Keratinocyte (primary cell): ENCODE results near the gene AFF2. TPM values are rescaled to one million over a fixed set of nuclear protein-coding genes. Genes with fewer than 3 reads are reported as not detected.

Experiments
- DNase-seq: peaks from one replicate; pipeline ENCODE4 v3.0.0-alpha.2; 2011; ENCODE audit warnings: low read depth, missing footprints, low spot score
- FAIRE-seq: peaks from 2 replicates; lab custom pipeline; 2011; peaks lifted over from hg19 to GRCh38; lab: Jason Lieb, UNC
- H2AFZ ChIP-seq: 2 replicates; pipeline ENCODE4 v1.6.0; 2012; ENCODE audit warnings: low read length, control low read depth, inconsistent platforms; ENCODE audit not compliant: control insufficient read depth
- H3K27ac ChIP-seq: 2 replicates; pipeline ENCODE4 v1.5.1; 2011; ENCODE audit warnings: low read length; ENCODE audit not compliant: control insufficient read depth, insufficient read depth
- H3K27me3 ChIP-seq: 3 replicates; pipeline ENCODE4 v1.6.0; 2011; ENCODE audit warnings: low read length; ENCODE audit not compliant: control insufficient read depth, insufficient read depth; ENCODE audit errors: extremely low read depth
- H3K36me3 ChIP-seq, 2 experiments: 2 replicates in 1 of 2; 3 replicates in 1 of 2; pipeline ENCODE4 v1.5.1; 2011; ENCODE audit warnings: low read length in 2 of 2, mild to moderate bottlenecking in 1 of 2; ENCODE audit not compliant: control insufficient read depth in 2 of 2, insufficient read depth in 2 of 2; ENCODE audit errors: extremely low read depth in 1 of 2
- H3K4me1 ChIP-seq: 3 replicates; pipeline ENCODE4 v1.5.1; 2011; ENCODE audit warnings: low read length; ENCODE audit not compliant: control insufficient read depth, insufficient read depth; ENCODE audit errors: extremely low read depth
- H3K4me2 ChIP-seq: 3 replicates; pipeline ENCODE4 v1.6.0; 2011; ENCODE audit warnings: low read depth, low read length; ENCODE audit not compliant: control insufficient read depth, insufficient read depth; ENCODE audit errors: extremely low read depth
- H3K4me3 ChIP-seq, 3 experiments: fragments of 200-600 bp in 1 of 3; sonication (generic) in 1 of 3; 2 replicates in 2 of 3; 3 replicates in 1 of 3; pipeline ENCODE4 v1.5.1; 2011 to 2016; ENCODE audit warnings: low read length in 3 of 3, mild to moderate bottlenecking in 3 of 3, control low read depth in 2 of 3, inconsistent platforms in 1 of 3, low read depth in 1 of 3, mixed read lengths in 1 of 3, mixed run types in 1 of 3, moderate library complexity in 1 of 3; ENCODE audit not compliant: control insufficient read depth in 2 of 3, insufficient read depth in 2 of 3; ENCODE audit errors: extremely low read depth in 1 of 3
- H3K79me2 ChIP-seq: 2 replicates; pipeline ENCODE4 v1.6.0; 2012; ENCODE audit warnings: low read length; ENCODE audit not compliant: control insufficient read depth, insufficient read depth
- H3K9ac ChIP-seq: 3 replicates; pipeline ENCODE4 v1.6.0; 2011; ENCODE audit warnings: low read length; ENCODE audit not compliant: control insufficient read depth, insufficient read depth; ENCODE audit errors: extremely low read depth
- H3K9me1 ChIP-seq: 3 replicates; pipeline ENCODE4 v1.6.0; 2011; ENCODE audit warnings: low read length; ENCODE audit not compliant: control insufficient read depth, insufficient read depth; ENCODE audit errors: extremely low read depth
- H3K9me3 ChIP-seq: 2 replicates; pipeline ENCODE4 v1.5.1; 2012; ENCODE audit warnings: low read depth, low read length; ENCODE audit not compliant: control insufficient read depth
- H4K20me1 ChIP-seq: 3 replicates; pipeline ENCODE4 v1.6.0; 2011; ENCODE audit warnings: low read length; ENCODE audit not compliant: control insufficient read depth, insufficient read depth; ENCODE audit errors: extremely low read depth
- EZH2 ChIP-seq: IDR thresholded peaks from one replicate; pipeline ENCODE4 v1.6.1; 2012; ENCODE audit warnings: inconsistent platforms, mild to moderate bottlenecking, low read length, moderate library complexity
- dilution Hi-C: fragments of 300-500 bp; cut with MboI; formaldehyde crosslinking; loops from one replicate; pipeline ENCODE4 v1.7.0; 2020; ENCODE audit warnings: low sequenced_read_pairs; ENCODE audit not compliant: extremely low pct_ligation_motif_present
- polyA plus RNA-seq, 5 experiments: library from polyadenylated mRNA; depleted of rRNA in 3 of 5; stranded (reverse) in 3 of 5; stranded (forward) in 1 of 5; unstranded in 1 of 5; fragments of >200 nt; gene quantifications; 1 replicate in 1 of 5; 2 replicates in 3 of 5; 3 replicates in 1 of 5; pipeline versions ENCODE4 v1.2.1 to v1.2.3, GENCODE V29; 2011 to 2012; ENCODE audit warnings: missing spikeins in 2 of 5, low read depth in 1 of 5, low replicate concordance in 1 of 5
- TF ChIP-seq, protein P1 (sequence below), 3 experiments: IDR thresholded peaks in 1 of 3; conservative IDR thresholded peaks in 1 of 3; optimal IDR thresholded peaks in 1 of 3; 2 replicates in 2 of 3; 3 replicates in 1 of 3; pipeline versions ENCODE3 to v1.5.1; 2011; ENCODE audit warnings: low read length in 3 of 3, mild to moderate bottlenecking in 3 of 3, moderate library complexity in 2 of 3, control low read depth in 1 of 3, inconsistent platforms in 1 of 3; ENCODE audit not compliant: insufficient read depth in 2 of 3; ENCODE audit errors: extremely low read depth in 1 of 3

Gene AFF2
- polyA plus RNA-seq, 1 donor (not counting 4 experiments of a cell fraction or from before 2014, with no cell fraction given) = 0.01 TPM

DNA sequence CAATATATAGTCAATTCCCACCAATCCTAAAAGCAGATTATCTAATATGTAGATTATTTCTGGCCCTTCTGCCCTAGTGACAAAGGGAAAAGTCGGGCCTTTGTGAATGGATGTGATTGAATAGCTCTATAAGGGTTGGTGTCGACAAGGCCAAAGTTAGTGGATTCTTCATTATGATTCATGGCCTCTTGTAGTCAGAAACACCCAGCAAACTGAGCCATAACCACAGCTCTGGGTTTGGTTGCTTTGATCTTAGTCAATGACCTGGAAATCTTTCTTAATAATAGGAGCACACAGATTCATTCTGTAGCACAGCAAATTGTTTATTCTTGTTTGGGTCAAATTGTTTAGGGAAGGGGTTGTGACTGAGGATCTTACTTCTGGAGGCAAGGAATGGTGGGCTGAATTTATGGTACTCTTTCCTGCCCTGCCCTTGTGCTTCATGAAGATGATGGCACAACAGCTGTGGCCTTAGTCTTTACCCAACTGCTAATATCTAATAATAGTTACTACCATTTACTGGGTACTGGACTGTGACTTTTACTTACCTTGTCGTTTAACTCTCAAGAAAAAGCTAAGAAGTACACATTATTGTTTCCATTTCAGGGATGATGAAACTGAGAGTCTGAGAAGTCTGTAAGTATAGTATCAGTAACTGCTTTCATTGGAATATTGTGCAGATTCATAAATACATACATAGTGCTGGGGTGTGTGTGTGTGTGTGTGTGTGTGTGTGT lies 74.0 kb downstream of the AFF2 start:
- no peak overlapping the region for H3K4me2 ChIP-seq
- no peak overlapping the region for H2AFZ ChIP-seq
- H3K4me1 ChIP-seq = no peaks in the 10 kb centered on the region
- no peak for DNase-seq
- no peaks in the 10 kb centered on the region for H3K36me3 ChIP-seq
- H3K27ac ChIP-seq = no peak overlapping the region
- no peaks in the 10 kb centered on the region for H3K9me3 ChIP-seq
- H3K9me1 ChIP-seq = no peaks in the 10 kb centered on the region
- FAIRE-seq = no peak
- H4K20me1 ChIP-seq = no peaks in the 10 kb centered on the region
- no peak overlapping the region for H3K4me3 ChIP-seq
- dilution Hi-C loops = no loop called here
- TF ChIP-seq, protein P1, sequence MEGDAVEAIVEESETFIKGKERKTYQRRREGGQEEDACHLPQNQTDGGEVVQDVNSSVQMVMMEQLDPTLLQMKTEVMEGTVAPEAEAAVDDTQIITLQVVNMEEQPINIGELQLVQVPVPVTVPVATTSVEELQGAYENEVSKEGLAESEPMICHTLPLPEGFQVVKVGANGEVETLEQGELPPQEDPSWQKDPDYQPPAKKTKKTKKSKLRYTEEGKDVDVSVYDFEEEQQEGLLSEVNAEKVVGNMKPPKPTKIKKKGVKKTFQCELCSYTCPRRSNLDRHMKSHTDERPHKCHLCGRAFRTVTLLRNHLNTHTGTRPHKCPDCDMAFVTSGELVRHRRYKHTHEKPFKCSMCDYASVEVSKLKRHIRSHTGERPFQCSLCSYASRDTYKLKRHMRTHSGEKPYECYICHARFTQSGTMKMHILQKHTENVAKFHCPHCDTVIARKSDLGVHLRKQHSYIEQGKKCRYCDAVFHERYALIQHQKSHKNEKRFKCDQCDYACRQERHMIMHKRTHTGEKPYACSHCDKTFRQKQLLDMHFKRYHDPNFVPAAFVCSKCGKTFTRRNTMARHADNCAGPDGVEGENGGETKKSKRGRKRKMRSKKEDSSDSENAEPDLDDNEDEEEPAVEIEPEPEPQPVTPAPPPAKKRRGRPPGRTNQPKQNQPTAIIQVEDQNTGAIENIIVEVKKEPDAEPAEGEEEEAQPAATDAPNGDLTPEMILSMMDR (optimal IDR thresholded peaks at IDR 0.05 in 1 of 3, IDR thresholded peaks at IDR 0.05 in 1 of 3, conservative IDR thresholded peaks at IDR 0.05 in 1 of 3; ENCODE audit: extremely low read depth in 1 of 3, insufficient read depth in 2 of 3, low read length in 3 of 3) = no peak
- TF ChIP-seq EZH2 = no peak
- H3K9ac ChIP-seq = no peak overlapping the region
- no peaks in the 10 kb centered on the region for H3K27me3 ChIP-seq
- no peaks in the 10 kb centered on the region for H3K79me2 ChIP-seq

DNA sequence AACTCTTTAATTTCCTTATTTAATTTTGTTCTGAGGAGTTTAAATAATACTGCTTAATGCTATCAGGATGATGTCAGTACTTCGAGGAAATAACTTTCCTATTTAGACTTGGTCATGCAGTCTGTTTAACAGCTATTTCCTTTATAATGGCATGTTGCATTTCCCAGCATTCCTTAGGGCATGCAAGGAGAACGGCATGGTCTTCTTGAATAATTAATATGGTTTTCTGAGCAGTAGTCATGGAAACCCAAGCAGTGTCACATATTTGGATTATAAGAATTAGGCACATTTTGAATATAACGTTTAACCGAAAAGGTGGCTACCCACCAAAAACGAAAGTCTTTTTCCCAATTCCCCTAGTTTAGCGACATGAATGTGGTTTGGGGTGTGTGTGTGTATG lies 76.0 kb downstream of the AFF2 start:
- no peaks in the 10 kb centered on the region for H4K20me1 ChIP-seq
- dilution Hi-C loops = no loop called here
- H3K9me3 ChIP-seq = no peaks in the 10 kb centered on the region
- no peak for DNase-seq
- H3K27ac ChIP-seq = no peak overlapping the region
- H3K27me3 ChIP-seq = no peaks in the 10 kb centered on the region
- H3K36me3 ChIP-seq = no peaks in the 10 kb centered on the region
- no peaks in the 10 kb centered on the region for H3K4me1 ChIP-seq
- TF ChIP-seq EZH2 = no peak
- TF ChIP-seq, protein P1 (optimal IDR thresholded peaks at IDR 0.05 in 1 of 3, IDR thresholded peaks at IDR 0.05 in 1 of 3, conservative IDR thresholded peaks at IDR 0.05 in 1 of 3; ENCODE audit: extremely low read depth in 1 of 3, insufficient read depth in 2 of 3, low read length in 3 of 3) = no peak
- no peak overlapping the region for H2AFZ ChIP-seq
- FAIRE-seq = no peak
- no peak overlapping the region for H3K9ac ChIP-seq
- no peaks in the 10 kb centered on the region for H3K79me2 ChIP-seq
- H3K9me1 ChIP-seq = no peaks in the 10 kb centered on the region
- no peak overlapping the region for H3K4me2 ChIP-seq
- no peak overlapping the region for H3K4me3 ChIP-seq
